ENCODE results near the gene SLC39A2. TPM values are rescaled to one million over a fixed set of nuclear protein-coding genes. Genes with fewer than 3 reads are reported as not detected.
A peak's percentile ranks its signal among the peaks of the same experiment; 100 is the strongest.
"Not testable (repeated sequence)": the region's sequence is repeated elsewhere in the genome, so short reads cannot be mapped to it uniquely, and the experiment has no call there.

SLC39A2 gene
- 0.25 TPM in 1 of 2 replicates, not detected in the other for total RNA-seq

GRCh38 chr14:20998674-20999366 lies at the start of gene SLC39A2:
Gene SLC39A2 (plus strand): TSS chr14:20999293. CDS start chr14:20999447, 154 bp downstream.
- no peaks in the 10 kb centered on the region for H3K27me3 ChIP-seq (ENCODE audit: control insufficient read depth, insufficient read depth, low read length)
- no peak for TF ChIP-seq CTCF (IDR thresholded peaks at IDR 0.05; ENCODE audit: insufficient read depth, low read length, poor library complexity, severe bottlenecking)
- peaks cover 4% of the 10 kb centered on the region for H3K36me3 ChIP-seq (ENCODE audit: control insufficient read depth, insufficient read depth, low read length)
- peak; percentile 23 for DNase-seq (ENCODE audit: low read depth)
- no peak within 1 kb of the TSS for H3K4me3 ChIP-seq (ENCODE audit: low read depth, low read length)

- not testable (repeated sequence) for DNase-seq (ENCODE audit: low read depth)
These were observed 44.2 kb upstream of the SLC39A2 start, which contains the start of gene RNASE2 for GRCh38 chr14:20954736-20955537. Gene RNASE2 (plus strand): TSS chr14:20955487. CDS start chr14:20955772, 285 bp downstream.

GRCh38 chr14:20955538-20955873 lies 43.6 kb upstream of the SLC39A2 start:
- not testable (repeated sequence) for DNase-seq (ENCODE audit: low read depth); H3K4me3 ChIP-seq (ENCODE audit: low read depth, low read length); H3K36me3 ChIP-seq (ENCODE audit: control insufficient read depth, insufficient read depth, low read length); H3K27me3 ChIP-seq (ENCODE audit: control insufficient read depth, insufficient read depth, low read length)

More at GRCh38 chr14:20954736-20955537, 44.2 kb upstream of the SLC39A2 start, which contains the start of gene RNASE2:
- not testable (repeated sequence) for H3K36me3 ChIP-seq (ENCODE audit: control insufficient read depth, insufficient read depth, low read length); H3K27me3 ChIP-seq (ENCODE audit: control insufficient read depth, insufficient read depth, low read length); H3K4me3 ChIP-seq (ENCODE audit: low read depth, low read length)

GRCh38 chr14:20956376-20956976 lies 42.6 kb upstream of the SLC39A2 start:
- Histone ChIP-seq H3K4me3 (ENCODE audit: low read depth, low read length) (no peak overlapping the region), H3K27me3 (ENCODE audit: control insufficient read depth, insufficient read depth, low read length) (no peaks in the 10 kb centered on the region), H3K36me3 (ENCODE audit: control insufficient read depth, insufficient read depth, low read length) (no peaks in the 10 kb centered on the region)
- no peak for DNase-seq (ENCODE audit: low read depth)
- no peak for TF ChIP-seq CTCF (IDR thresholded peaks at IDR 0.05; ENCODE audit: insufficient read depth, low read length, poor library complexity, severe bottlenecking)

GRCh38 chr14:20958946-20959345 lies 40.1 kb upstream of the SLC39A2 start:
- not testable (repeated sequence) for H3K4me3 ChIP-seq (ENCODE audit: low read depth, low read length); H3K36me3 ChIP-seq (ENCODE audit: control insufficient read depth, insufficient read depth, low read length)

GRCh38 chr14:20969336-20969735 lies 29.8 kb upstream of the SLC39A2 start:
- Histone ChIP-seq H3K36me3 (ENCODE audit: control insufficient read depth, insufficient read depth, low read length) (no peaks in the 10 kb centered on the region), H3K4me3 (ENCODE audit: low read depth, low read length) (no peak overlapping the region), H3K27me3 (ENCODE audit: control insufficient read depth, insufficient read depth, low read length) (peaks cover 2% of the 10 kb centered on the region)
- no peak for TF ChIP-seq CTCF (IDR thresholded peaks at IDR 0.05; ENCODE audit: insufficient read depth, low read length, poor library complexity, severe bottlenecking)
- no peak for DNase-seq (ENCODE audit: low read depth)

More at GRCh38 chr14:20958946-20959345, 40.1 kb upstream of the SLC39A2 start:
- DNase-seq (ENCODE audit: low read depth); H3K27me3 ChIP-seq (ENCODE audit: control insufficient read depth, insufficient read depth, low read length): not testable (repeated sequence)

GRCh38 chr14:20970647-20970982 lies 28.5 kb upstream of the SLC39A2 start:
- no peaks in the 10 kb centered on the region for H3K36me3 ChIP-seq (ENCODE audit: control insufficient read depth, insufficient read depth, low read length)
- peak overlapping the region; percentile 73 for H3K4me3 ChIP-seq (ENCODE audit: low read depth, low read length)
- H3K27me3 ChIP-seq (ENCODE audit: control insufficient read depth, insufficient read depth, low read length) = peaks cover 2% of the 10 kb centered on the region
- no peak for TF ChIP-seq CTCF (IDR thresholded peaks at IDR 0.05; ENCODE audit: insufficient read depth, low read length, poor library complexity, severe bottlenecking)
- DNase-seq (ENCODE audit: low read depth) = no peak
